Adrenal gland (tissue), 5 donors: ENCODE results near the gene CAPN15.

Experiments
- POLR2A ChIP-seq, 2 donors: fragments of 450-650 bp; IDR thresholded peaks; one replicate each; pipeline ENCODE4 v1.6.1; 2017; ENCODE audit warnings: antibody characterized with exemption in 2 of 2, mild to moderate bottlenecking in 2 of 2, moderate library complexity in 1 of 2
- TF ChIP-seq, protein P1 (sequence below), 6 experiments: fragments of 450-650 bp in 4 of 6; fragments of 200-600 bp in 2 of 6; sonication (generic) in 1 of 6; IDR thresholded peaks; 1 replicate in 5 of 6; 2 replicates in 1 of 6; pipeline versions ENCODE4 v1.5.1 to v1.8.0; 2016 to 2021; ENCODE audit warnings: antibody characterized with exemption in 6 of 6, mild to moderate bottlenecking in 2 of 6, moderate library complexity in 1 of 6
- donor health status: DM: no; HTN: no; CAD: no.

GRCh38 chr16:533391-534123, 6.0 kb downstream of the CAPN15 start:
- TF ChIP-seq, protein P1, sequence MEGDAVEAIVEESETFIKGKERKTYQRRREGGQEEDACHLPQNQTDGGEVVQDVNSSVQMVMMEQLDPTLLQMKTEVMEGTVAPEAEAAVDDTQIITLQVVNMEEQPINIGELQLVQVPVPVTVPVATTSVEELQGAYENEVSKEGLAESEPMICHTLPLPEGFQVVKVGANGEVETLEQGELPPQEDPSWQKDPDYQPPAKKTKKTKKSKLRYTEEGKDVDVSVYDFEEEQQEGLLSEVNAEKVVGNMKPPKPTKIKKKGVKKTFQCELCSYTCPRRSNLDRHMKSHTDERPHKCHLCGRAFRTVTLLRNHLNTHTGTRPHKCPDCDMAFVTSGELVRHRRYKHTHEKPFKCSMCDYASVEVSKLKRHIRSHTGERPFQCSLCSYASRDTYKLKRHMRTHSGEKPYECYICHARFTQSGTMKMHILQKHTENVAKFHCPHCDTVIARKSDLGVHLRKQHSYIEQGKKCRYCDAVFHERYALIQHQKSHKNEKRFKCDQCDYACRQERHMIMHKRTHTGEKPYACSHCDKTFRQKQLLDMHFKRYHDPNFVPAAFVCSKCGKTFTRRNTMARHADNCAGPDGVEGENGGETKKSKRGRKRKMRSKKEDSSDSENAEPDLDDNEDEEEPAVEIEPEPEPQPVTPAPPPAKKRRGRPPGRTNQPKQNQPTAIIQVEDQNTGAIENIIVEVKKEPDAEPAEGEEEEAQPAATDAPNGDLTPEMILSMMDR (IDR thresholded peaks at IDR 0.05): peak in 1 of 6 experiments; percentile 17
- peak in 1 of 2 donors; percentile 31 for TF ChIP-seq POLR2A (IDR thresholded peaks at IDR 0.05)
